HG03521 (cell line): ENCODE data around the gene LRRC27.
"Not testable (repeated sequence)": the region's sequence is repeated elsewhere in the genome, so short reads cannot be mapped to it uniquely, and the experiment has no call there.

Experiments
- ATAC-seq: cut with Tn5 transposase; IDR thresholded peaks from one replicate; pipeline ENCODE4 v1.9.1; 2021; ENCODE audit warnings: mild to moderate bottlenecking, moderate library complexity; ENCODE audit not compliant: unreplicated experiment

Gene LRRC27

DNA sequence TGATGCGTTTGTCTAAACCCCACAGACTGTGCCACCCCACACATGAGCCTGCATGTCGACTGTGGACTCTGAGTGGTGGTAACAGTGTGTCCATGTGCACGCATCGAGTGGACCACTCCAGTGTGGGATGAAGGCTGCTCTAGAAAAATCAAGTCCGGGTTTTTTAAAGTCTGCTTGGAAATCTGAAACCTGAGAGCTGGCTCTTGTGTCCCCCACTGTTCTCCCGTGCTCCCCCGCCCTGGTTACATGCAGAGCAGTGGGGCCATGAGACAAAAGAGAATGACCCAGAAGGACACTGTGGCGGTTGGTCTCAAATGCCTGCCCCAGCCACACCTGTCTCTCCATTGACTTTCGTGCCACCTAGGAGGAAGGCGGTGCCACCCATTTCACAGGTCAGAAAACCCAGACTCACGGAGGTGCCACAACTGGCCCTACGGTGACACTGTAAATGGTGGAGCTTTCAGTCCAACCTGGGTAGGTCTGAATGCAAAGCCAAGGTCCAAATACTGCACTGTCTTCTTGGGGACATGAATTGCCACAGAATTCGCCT lies 37.7 kb downstream of the LRRC27 start:
- no peak for ATAC-seq

GRCh38 chr10:132370426-132371340 lies 38.7 kb downstream of the LRRC27 start:
- no peak for ATAC-seq

DNA sequence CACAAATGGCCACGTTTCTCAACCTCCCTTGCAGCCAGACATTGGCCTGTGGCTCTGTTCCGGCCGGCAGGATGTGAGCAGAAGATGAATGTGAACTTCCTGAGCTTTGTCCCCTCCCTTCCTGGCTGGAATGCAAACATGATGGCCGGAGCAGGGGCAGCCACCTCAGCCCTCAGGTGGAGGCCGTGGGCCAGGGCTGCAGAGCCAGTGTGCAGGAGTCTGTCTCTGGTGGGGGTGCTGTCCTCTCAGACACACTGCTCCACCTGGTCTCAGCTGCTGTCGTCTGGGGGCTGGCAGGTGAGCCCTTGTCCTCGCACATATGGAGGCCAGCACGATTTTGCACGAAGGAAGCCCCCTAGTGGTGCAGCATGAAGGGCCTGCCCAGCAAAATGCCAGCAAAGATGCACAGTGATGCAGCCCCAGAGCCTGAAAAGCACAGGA lies 39.7 kb downstream of the LRRC27 start:
- no peak for ATAC-seq

DNA sequence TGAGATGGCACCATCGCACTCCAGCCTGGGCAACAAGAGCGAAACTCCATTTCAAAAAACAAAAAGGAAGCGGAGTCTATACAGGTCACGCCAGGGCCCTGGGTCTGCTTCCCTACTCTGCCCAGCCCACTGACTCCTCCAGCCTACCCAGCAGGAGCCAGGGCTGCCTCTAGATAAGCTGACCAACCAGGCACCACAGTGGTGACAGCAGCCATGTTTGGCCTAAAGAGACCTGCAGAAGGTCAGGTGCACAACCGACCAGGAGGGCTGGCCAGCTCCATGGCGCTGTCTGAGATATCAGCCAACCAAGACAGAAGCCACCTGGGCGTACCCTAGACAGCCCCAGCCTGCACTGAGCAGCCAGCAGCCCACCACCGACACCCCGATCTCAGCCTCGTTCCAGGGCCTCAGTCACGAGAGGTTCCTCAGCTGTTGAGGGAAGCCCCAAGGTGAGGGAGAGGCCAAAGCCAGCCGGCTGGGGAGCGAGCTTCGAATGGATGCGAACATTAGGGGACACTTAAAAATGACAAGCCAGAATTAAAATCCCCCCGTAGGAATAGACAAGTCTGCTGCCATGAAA lies 40.6 kb downstream of the LRRC27 start:
- no peak for ATAC-seq

GRCh38 chr10:132373241-132373955 lies 41.4 kb downstream of the LRRC27 start:
- no peak for ATAC-seq

DNA sequence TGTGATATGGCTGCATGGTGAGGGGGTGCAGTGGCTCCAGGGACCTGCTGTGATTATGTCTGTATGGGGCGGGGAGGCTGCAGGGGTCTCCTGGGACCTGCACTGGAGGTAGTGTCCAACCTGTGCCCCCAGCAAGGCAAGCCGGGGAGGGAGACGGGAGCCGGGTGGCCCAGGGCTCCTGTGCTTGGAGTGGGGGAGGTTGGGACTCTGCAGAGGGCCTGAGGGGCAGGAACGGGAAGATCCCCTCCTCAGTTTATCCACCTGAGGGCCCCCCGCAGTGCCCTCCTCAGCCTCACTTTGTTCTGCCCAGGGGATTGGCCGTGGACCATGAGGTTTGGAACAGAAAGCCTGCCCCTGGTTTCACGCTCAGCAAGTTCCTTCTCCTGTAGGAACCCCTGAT lies 42.2 kb downstream of the LRRC27 start:
- no peak for ATAC-seq

GRCh38 chr10:132374612-132375011 lies 42.6 kb downstream of the LRRC27 start:
- ATAC-seq, result no peak

GRCh38 chr10:132375116-132375794 lies 43.3 kb downstream of the LRRC27 start:
- ATAC-seq, result no peak

DNA sequence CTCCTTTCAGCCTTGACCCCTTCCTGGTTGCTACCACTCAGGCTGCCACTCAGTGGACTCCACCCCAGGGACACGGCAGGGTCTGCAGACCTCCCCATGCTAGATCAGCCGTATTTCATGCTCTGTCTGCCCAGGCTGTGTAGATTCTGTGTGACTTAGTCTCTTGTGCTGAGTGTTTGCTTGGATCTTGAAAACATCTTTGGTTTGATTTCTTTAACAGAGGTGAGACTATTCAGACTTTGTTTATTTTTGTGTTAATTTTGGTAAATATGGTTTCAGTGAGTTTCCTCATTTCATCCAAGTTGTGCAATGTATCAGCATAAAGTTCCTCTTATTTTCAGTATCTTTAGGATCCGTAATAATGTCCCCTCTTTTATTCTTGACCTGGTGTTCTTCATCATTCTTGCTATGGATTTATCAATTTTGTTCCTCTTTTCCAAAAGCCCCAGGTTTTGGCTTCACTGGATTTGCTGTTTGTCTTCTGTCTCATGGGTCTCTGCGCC lies 43.9 kb downstream of the LRRC27 start:
- no peak for ATAC-seq

DNA sequence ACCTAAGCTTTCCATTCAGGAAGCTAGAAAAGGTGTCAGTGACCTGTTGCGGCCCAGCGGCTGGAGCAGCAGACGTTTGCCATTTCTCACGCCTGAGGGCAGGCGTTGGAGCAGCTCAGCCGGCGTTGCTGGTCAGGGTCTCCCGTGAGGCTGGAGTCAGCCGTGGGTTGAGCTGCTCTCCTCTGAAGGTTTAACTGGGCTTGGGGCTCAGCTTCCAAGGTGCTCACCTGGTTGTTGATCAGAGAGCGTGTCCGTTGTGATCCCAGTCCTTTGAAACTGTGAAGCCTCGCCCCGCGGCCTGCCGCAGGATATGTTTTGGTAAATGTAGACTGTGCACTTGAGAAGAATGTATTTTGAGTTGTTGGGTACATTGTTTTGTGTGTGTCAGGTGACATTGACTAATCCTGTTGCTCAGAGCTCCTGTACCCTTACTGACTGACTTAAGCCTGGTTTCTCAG lies 44.4 kb downstream of the LRRC27 start:
- no peak for ATAC-seq

DNA sequence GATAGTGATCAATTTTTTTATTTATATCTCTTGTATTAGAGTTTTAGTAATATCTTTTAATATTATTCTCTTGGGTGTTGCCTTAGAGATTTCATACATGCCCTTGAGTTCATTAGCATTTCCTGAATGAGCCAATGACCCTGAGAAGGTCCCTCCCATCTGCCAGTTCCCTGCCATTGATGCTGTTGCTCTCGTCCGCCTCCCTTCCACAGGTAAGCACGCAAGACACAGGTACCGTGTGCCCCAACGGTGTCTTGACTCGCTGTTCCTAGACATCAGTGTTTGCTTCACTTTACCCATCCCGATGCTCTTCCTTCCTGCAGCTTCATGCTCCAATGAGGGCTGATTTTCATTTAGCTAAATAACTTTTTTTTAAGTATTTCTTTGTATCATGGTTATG lies 45.3 kb downstream of the LRRC27 start:
- no peak for ATAC-seq

DNA sequence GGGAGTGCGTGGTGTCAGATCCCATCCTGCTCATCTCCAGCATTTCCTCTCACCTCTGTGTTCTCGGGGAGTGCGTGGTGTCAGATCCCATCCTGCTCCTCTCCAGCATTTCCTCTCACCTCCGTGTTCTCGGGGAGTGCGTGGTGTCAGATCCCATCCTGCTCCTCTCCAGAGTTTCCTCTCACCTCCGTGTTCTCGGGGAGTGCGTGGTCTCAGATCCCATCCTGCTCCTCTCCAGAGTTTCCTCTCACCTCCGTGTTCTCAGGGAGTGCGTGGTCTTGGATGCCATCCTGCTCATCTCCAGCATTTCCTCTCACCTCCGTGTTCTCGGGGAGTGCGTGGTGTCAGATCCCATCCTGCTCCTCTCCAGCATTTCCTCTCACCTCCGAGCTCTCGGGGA lies 47.0 kb downstream of the LRRC27 start:
- not testable (repeated sequence) for ATAC-seq

DNA sequence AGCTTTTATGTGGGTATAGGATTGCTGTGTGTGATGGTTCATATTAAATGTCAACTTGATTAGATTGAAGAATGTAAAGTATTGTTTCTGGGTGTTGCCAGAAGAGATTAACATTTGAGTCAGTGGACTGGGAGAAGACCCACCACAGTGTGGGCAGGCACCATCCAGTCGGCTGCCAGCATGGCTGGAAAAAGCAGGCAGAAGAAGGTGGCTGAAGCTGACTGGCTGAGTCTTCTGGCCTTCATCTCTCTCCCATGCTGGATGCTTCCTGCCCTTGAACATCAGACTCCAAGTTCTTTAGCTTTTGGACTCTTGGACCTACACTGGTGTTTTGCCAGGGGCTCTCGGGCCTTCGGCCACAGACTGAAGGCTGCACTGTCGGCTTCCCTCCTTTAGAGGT lies 49.0 kb downstream of the LRRC27 start:
- not testable (repeated sequence) for ATAC-seq

GRCh38 chr10:132381741-132382140 lies 49.7 kb downstream of the LRRC27 start:
- ATAC-seq, result no peak

DNA sequence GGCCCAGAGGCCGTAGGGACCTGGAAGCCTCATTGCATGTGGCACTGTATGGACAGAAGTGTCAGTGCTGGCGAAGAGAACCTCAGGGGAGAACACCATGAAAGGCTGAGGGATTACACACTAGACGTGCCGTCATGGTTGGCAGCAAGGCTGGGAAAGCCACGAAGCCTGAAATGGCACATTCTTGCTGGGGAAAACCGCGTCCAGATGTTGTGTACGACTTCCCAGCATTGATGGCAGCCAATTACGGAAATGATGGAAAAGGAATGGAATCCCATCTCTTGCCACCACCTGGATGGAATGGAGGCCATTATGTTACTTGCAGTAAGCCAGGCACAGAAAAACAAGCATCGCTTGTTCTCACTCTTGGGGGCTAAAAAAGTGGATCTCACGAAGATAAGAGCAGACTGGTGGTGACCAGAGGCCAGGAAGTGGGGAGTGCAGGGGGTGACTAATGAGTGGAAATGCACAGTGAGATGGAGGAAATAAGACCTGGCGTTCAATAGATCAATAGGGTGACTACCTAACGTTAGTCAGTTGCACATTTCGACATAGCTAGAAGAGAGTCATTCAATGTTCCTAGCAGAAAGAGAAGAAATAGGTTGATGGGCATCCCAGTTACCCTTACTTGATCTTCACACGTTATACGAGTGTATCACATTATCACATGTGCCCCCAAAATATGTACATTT lies 50.4 kb downstream of the LRRC27 start:
- ATAC-seq, result no peak

GRCh38 chr10:132383101-132383500 lies 51.1 kb downstream of the LRRC27 start:
- ATAC-seq, result no peak

DNA sequence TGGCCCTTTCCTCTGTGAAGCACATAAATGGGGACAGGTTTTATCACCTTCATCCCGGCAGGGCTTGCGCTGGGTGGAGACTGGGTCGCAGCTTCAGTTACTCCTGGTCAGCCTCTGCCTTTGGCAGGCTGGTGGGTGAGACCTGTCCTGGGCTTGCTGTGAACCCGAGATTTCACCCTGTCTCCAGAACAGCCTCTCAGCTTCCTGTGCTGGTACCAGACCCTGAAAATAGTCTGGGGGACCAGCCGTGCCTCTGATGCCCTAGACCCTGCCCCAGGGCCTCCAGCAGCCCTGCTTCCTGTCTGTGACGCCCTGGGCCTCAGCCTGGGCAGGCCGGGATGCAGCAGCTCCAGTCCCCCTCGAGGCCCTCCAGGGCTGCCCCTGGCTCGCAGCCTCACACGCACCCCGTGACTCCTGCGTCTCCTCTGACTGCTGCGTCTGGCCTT lies 51.8 kb downstream of the LRRC27 start:
- no peak for ATAC-seq

DNA sequence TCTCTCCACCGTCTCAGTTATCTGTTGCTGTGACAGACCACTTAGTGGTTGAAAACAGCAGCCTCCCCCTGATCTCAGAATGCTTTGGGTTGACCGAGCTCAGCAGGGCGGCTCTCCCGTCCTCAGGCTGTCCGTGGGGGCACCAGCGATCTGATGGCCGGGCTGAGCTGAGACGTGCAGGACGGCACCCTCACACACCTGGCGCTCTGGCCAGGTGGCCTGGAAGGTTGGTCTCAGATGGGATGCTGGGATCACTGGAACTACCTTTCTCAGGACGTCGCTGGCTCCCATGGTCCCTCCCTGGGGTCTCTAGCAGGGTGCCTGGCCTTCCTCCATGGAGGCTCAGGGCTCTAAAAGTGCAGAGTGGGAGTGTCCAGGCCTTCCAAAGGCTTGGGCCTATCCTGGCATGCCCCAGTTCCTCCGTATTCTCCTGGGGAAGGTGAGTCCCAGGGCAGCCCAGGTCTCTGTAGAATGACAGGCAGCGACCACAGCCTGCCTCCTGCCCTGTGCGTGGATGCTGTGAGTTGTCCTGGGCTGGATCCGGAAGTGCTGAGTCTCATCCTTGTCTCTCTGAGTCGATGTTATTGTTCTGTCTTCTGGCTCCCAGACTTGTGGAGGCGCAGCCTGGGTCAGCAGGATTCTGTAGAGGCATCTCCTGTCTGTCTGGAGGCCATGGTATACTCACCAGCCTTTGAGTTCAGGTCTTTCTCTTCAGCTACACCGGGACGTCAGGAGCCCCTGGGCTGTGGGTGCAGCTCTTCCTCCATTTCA lies 52.8 kb downstream of the LRRC27 start:
- no peak for ATAC-seq

- ATAC-seq, result no peak
Measured at GRCh38 chr10:132385389-132385667, 53.3 kb downstream of the LRRC27 start.
